Esophagus muscularis mucosa (tissue), 4 donors: ENCODE measurements around the gene ARID4B. TPM values are rescaled to one million over a fixed set of nuclear protein-coding genes. Genes with fewer than 3 reads are reported as not detected.
A peak's percentile ranks its signal among the peaks of the same experiment; 100 is the strongest.

Experiments used
- DNase-seq: peaks from one replicate; pipeline ENCODE4 v3.0.0-alpha.2; 2017; ENCODE audit errors: extremely low spot score
- H3K27ac ChIP-seq, 4 donors: fragments of 200-600 bp; sonication (generic); replicated peaks in 1 of 4; 1 replicate in 3 of 4; 2 replicates in 1 of 4; pipeline ENCODE4 v1.5.1; 2016 to 2019; ENCODE audit warnings: mild to moderate bottlenecking in 1 of 4
- H3K27me3 ChIP-seq, 4 donors: fragments of 200-600 bp; sonication (generic); one replicate each; pipeline versions ENCODE4 v1.5.1 to v1.6.0; 2016 to 2019
- H3K36me3 ChIP-seq, 4 donors: fragments of 200-600 bp; sonication (generic); one replicate each; pipeline ENCODE4 v1.5.1; 2016 to 2019
- H3K4me1 ChIP-seq, 4 donors: fragments of 200-600 bp; sonication (generic); one replicate each; pipeline ENCODE4 v1.5.1; 2016 to 2019
- H3K4me3 ChIP-seq, 4 donors: fragments of 200-600 bp; sonication (generic); 1 replicate in 2 of 4; 2 replicates in 2 of 4; pipeline ENCODE4 v1.5.1; 2016 to 2019; ENCODE audit warnings: mild to moderate bottlenecking in 4 of 4, moderate library complexity in 1 of 4
- H3K9me3 ChIP-seq, 4 donors: fragments of 200-600 bp; sonication (generic); 1 replicate in 3 of 4; 2 replicates in 1 of 4; pipeline ENCODE4 v1.5.1; 2016 to 2019
- EP300 ChIP-seq: sonication (generic); formaldehyde crosslinking; IDR thresholded peaks from one replicate; pipeline ENCODE4 v1.6.1; 2017; ENCODE audit warnings: antibody characterized with exemption
- POLR2A ChIP-seq: fragments of 450-650 bp; IDR thresholded peaks from one replicate; pipeline ENCODE4 v1.6.1; 2017; ENCODE audit warnings: antibody characterized with exemption, moderate library complexity, mild to moderate bottlenecking, low read depth
- POLR2AphosphoS5 ChIP-seq, 2 donors: sonication (generic); formaldehyde crosslinking; IDR thresholded peaks; one replicate each; pipeline ENCODE4 v1.6.1; 2017; ENCODE audit warnings: antibody characterized with exemption in 2 of 2
- whole genome bisulfite sequencing: methylation state at CpG from one replicate; pipeline ENCODE4 v1.1.5; 2018; 5-methylcytosine and 5-hydroxymethylcytosine counted together
- intact Hi-C: fragments of 100-400 bp; cut with DNase I; formaldehyde crosslinking; loops from one replicate; pipeline ENCODE4 v1.15.1; 2023
- total RNA-seq, 4 donors: library from RNA; depleted of rRNA; stranded (reverse); fragments of >200 nt; gene quantifications; one replicate each; pipeline versions ENCODE4 v1.1.0 to v1.2.1, GENCODE V29; 2016
- TF ChIP-seq, protein P1 (sequence below), 3 experiments: fragments of 200-600 bp in 2 of 3; fragments of 450-650 bp in 1 of 3; sonication (generic) in 2 of 3; IDR thresholded peaks; one replicate each; pipeline ENCODE4 v1.5.1; 2017 to 2019; ENCODE audit warnings: antibody characterized with exemption in 3 of 3, mild to moderate bottlenecking in 2 of 3, moderate library complexity in 1 of 3

ARID4B gene, protein sequence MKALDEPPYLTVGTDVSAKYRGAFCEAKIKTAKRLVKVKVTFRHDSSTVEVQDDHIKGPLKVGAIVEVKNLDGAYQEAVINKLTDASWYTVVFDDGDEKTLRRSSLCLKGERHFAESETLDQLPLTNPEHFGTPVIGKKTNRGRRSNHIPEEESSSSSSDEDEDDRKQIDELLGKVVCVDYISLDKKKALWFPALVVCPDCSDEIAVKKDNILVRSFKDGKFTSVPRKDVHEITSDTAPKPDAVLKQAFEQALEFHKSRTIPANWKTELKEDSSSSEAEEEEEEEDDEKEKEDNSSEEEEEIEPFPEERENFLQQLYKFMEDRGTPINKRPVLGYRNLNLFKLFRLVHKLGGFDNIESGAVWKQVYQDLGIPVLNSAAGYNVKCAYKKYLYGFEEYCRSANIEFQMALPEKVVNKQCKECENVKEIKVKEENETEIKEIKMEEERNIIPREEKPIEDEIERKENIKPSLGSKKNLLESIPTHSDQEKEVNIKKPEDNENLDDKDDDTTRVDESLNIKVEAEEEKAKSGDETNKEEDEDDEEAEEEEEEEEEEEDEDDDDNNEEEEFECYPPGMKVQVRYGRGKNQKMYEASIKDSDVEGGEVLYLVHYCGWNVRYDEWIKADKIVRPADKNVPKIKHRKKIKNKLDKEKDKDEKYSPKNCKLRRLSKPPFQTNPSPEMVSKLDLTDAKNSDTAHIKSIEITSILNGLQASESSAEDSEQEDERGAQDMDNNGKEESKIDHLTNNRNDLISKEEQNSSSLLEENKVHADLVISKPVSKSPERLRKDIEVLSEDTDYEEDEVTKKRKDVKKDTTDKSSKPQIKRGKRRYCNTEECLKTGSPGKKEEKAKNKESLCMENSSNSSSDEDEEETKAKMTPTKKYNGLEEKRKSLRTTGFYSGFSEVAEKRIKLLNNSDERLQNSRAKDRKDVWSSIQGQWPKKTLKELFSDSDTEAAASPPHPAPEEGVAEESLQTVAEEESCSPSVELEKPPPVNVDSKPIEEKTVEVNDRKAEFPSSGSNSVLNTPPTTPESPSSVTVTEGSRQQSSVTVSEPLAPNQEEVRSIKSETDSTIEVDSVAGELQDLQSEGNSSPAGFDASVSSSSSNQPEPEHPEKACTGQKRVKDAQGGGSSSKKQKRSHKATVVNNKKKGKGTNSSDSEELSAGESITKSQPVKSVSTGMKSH (N-terminal part only)
- total RNA-seq: 10 to 100 TPM; 23.0 to 38.2 (median 29.2) TPM

DNA sequence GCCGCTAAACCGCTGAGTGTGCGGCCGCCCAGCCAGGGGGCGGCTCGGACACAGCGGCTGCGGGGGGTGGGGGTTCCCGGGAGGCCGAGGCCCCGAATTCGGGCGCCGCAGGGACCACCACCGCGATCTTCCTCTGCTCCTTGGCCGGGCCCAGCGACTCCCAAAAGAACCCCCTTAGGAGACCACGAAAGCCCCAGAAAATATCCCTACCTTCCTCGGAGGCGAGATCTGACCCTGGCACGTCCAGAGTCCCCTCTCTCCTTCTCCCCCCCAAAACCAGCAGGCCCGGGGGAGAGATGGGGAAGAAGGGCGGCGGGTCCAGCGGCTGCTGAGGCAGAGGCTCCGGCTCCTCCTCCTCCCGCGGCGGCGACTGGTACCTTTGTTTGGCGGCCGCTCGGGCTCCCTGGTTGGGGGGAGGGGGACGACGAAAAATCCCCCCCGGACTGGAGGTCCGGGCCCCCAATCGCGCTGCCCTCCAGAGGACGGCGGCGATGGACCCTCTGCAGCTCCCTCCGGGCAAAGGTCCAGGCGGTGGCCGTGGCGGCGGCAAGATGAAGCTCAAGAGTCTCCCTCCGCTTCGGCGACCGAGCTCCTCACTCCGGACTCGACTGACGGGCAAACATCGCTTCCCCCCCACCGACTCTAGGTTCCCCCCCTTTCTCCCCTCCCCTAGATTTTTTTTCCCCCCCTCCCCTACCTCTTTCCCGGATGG lies at the start of gene ARID4B:
Gene ARID4B (minus strand): TSS at position 621 of the 712 bp plus-strand sequence. CDS start 1,260 bp downstream, outside the sequence.
- intact Hi-C loops: loop anchor here (5.0 to 10.0 kb wide), 4 partner anchors 75 to 203 kb away; partner anchors contain the start of genes B3GALNT2 and TOMM20

DNA sequence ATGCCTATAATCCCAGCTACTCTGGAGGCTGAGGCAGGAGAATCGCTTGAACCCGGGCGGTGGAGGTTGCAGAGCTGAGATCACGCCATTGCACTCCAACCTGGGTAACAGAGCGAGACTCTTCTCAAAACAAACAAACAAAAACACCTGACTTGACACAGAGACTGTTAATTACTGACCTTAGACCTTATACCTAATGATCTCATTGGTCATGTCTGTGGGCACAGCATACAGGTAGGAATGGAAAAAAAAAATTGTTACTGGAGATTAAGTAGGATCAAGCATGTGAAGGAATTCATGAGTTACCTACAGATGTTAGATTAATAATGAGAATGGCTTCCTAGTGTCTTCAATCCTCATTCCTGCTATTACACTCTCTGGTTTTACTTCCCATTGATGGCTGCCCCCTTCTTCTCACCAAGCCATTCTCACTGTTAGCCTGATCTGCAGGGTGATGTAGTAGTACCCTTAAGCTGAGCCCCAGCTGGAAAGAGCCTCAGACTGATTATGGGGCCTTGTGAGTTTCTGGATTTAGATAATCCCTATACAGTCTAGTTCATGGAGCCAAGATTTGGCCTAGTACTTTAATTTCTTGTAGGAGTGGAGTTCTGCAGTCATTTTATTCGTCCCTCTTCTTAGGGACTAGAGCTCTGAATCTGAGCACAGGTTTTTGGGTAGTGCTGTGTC lies 48.1 kb upstream of the ARID4B start:
- WGBS: 98% methylated on average over 6 of the region's 6 CpGs
- Histone ChIP-seq H3K4me3 (no peak overlapping the region), H3K27ac (no peak overlapping the region)

More for the DNA sequence above, at the start of gene ARID4B:
- no peak for DNase-seq
- H3K9me3 ChIP-seq: no peaks in the 10 kb centered on the region
- H3K4me1 ChIP-seq: peaks cover 61 to 77% (median 75%) of the 10 kb centered on the region in 4 donors
- H3K36me3 ChIP-seq: no peaks in the 10 kb centered on the region
- WGBS: 0% methylated on average over 25 of the region's 58 CpGs
- H3K27ac ChIP-seq: peak within 1 kb of the TSS; percentile 90 to 99 (median 98)
- TF ChIP-seq POLR2AphosphoS5 (IDR thresholded peaks at IDR 0.05) (peak; percentile 57 to 81), POLR2A (peak; percentile 79), EP300 (no peak)
- TF ChIP-seq, protein P1, sequence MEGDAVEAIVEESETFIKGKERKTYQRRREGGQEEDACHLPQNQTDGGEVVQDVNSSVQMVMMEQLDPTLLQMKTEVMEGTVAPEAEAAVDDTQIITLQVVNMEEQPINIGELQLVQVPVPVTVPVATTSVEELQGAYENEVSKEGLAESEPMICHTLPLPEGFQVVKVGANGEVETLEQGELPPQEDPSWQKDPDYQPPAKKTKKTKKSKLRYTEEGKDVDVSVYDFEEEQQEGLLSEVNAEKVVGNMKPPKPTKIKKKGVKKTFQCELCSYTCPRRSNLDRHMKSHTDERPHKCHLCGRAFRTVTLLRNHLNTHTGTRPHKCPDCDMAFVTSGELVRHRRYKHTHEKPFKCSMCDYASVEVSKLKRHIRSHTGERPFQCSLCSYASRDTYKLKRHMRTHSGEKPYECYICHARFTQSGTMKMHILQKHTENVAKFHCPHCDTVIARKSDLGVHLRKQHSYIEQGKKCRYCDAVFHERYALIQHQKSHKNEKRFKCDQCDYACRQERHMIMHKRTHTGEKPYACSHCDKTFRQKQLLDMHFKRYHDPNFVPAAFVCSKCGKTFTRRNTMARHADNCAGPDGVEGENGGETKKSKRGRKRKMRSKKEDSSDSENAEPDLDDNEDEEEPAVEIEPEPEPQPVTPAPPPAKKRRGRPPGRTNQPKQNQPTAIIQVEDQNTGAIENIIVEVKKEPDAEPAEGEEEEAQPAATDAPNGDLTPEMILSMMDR (IDR thresholded peaks at IDR 0.05): no peak
- peak within 1 kb of the TSS; percentile 73 to 100 (median 86) for H3K4me3 ChIP-seq
- H3K27me3 ChIP-seq: no peaks in the 10 kb centered on the region

DNA sequence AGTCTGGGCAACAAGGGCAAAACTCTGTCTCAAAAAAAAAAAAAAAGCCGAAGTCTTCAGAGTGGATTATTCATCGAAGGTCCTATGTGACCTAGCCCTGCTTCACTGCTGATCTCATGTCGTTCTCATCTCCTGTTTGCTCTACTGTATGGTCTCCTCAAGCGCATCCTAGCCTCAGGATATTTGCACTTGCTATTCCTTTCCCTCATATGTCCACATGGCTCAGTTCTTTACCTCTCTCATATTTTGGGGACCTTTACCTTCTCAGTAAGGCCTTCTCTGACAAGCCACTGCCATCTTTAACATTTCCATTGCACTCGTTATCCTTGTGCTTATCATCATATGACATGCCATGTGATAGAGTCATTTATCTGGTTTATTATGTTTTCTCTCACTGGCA lies 41.8 kb upstream of the ARID4B start:
- TF ChIP-seq, protein P1 (IDR thresholded peaks at IDR 0.05): no peak
- TF ChIP-seq POLR2AphosphoS5 (IDR thresholded peaks at IDR 0.05) (no peak), POLR2A (no peak), EP300 (no peak)
- no peak for DNase-seq
- Histone ChIP-seq H3K27ac (no peak overlapping the region), H3K4me3 (no peak overlapping the region), H3K36me3 (peaks cover 0 to 19% (median 4%) of the 10 kb centered on the region in 4 donors), H3K4me1 (peaks cover 10 to 20% (median 18%) of the 10 kb centered on the region in 4 donors), H3K9me3 (no peaks in the 10 kb centered on the region), H3K27me3 (no peaks in the 10 kb centered on the region)
- intact Hi-C loops: no loop called here
- 94% methylated on average over 5 of the region's 5 CpGs for WGBS

More for the DNA sequence above, 48.1 kb upstream of the ARID4B start:
- Histone ChIP-seq H3K36me3 (peaks cover 0 to 43% (median 22%) of the 10 kb centered on the region in 4 donors), H3K27me3 (no peaks in the 10 kb centered on the region), H3K4me1 (no peaks in the 10 kb centered on the region), H3K9me3 (no peaks in the 10 kb centered on the region)
- intact Hi-C loops: no loop called here
- TF ChIP-seq POLR2A: no peak
- TF ChIP-seq POLR2AphosphoS5 (IDR thresholded peaks at IDR 0.05): no peak
- TF ChIP-seq EP300: no peak
- TF ChIP-seq, protein P1 (IDR thresholded peaks at IDR 0.05): no peak
- no peak for DNase-seq
